C4-2B (cell line): ENCODE results near the gene GTSE1.

ENCODE experiments used
- ZFX ChIP-seq: fragments of 450-650 bp; IDR thresholded peaks from 2 replicates; pipeline ENCODE4 v1.6.1; 2017
- TF ChIP-seq, protein P1 (sequence below): fragments of 450-650 bp; conservative IDR thresholded peaks from 2 replicates; pipeline ENCODE4 v1.5.1; 2017; ENCODE audit warnings: mild to moderate bottlenecking

DNA sequence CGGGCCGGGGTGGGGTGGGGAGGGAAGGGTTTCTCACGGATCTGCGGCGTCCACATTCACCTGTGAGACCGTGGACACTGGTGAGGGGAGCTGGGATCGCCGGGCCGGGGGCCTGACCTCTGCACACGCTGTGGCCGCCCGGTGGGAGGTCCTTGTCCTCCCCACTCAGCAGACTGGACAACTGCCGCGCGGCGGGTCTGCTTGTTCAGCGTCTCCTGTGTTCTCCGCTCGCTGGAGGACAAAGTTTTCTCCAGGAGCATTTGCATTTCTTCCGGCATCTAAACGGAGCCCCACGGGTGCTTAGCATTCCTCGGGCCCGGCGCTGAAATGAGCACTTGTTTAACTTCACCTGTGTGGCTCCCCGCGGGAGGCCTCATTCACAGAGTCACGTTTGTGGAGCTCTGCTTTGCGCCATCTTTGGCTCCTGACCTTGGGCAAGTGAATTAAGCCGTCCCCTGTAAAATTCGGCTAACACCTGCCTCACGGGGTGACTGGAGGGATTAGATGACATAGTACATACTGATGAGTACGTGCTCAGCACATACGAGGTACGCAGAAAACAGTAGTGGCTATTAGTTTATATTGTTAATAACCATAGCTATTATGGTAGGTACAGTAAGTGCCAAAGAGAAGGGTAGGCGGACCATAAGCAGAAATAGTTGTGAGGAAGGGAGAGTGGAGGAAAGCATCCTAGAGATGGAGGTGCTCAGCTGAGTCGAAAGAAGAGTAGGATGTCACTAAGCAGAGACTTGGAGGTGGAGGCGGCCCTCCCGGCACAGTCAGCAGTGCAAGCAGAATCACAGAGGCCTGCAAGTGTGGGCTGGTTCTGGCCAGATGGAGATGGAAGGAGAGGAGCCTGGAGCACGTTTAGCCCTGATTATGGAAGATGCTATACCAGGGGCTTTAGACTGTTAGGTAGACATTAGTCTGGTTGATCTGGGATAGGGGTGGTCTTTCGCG is 39.7 kb downstream of the GTSE1 start:
- TF ChIP-seq, protein P1, sequence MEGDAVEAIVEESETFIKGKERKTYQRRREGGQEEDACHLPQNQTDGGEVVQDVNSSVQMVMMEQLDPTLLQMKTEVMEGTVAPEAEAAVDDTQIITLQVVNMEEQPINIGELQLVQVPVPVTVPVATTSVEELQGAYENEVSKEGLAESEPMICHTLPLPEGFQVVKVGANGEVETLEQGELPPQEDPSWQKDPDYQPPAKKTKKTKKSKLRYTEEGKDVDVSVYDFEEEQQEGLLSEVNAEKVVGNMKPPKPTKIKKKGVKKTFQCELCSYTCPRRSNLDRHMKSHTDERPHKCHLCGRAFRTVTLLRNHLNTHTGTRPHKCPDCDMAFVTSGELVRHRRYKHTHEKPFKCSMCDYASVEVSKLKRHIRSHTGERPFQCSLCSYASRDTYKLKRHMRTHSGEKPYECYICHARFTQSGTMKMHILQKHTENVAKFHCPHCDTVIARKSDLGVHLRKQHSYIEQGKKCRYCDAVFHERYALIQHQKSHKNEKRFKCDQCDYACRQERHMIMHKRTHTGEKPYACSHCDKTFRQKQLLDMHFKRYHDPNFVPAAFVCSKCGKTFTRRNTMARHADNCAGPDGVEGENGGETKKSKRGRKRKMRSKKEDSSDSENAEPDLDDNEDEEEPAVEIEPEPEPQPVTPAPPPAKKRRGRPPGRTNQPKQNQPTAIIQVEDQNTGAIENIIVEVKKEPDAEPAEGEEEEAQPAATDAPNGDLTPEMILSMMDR, result no peak
- no peak for TF ChIP-seq ZFX
